ENCODE results near the gene SLC35F3.

GRCh38 chr1:234292548-234292947 lies 388.1 kb downstream of the SLC35F3 start:
- TF ChIP-seq CTCF (conservative IDR thresholded peaks at IDR 0.05; ENCODE audit: low read length) (no peak), EZH2phosphoT487 (IDR thresholded peaks at IDR 0.05; ENCODE audit: borderline replicate concordance, low read depth, low read length) (no peak)
